LHCN-M2 (cell line): ENCODE results near the gene KRT79. TPM values are rescaled to one million over a fixed set of nuclear protein-coding genes. Genes with fewer than 3 reads are reported as not detected.
"Not testable (repeated sequence)": the region's sequence is repeated elsewhere in the genome, so short reads cannot be mapped to it uniquely, and the experiment has no call there.

ENCODE experiments used
- DNase-seq: peaks from one replicate; pipeline ENCODE4 v3.0.0-alpha.2; 2012; ENCODE audit warnings: low read depth
- polyA plus RNA-seq: library from polyadenylated mRNA; unstranded; fragments of >200 nt; gene quantifications from one replicate; pipeline ENCODE4 v1.2.1, GENCODE V29; 2012; ENCODE audit warnings: missing spikeins
- total RNA-seq: library from RNA; depleted of rRNA; stranded (reverse); fragments of >200 nt; gene quantifications from 2 replicates; pipeline ENCODE4 v1.2.3, GENCODE V29; 2014; rRNA removed

The KRT79 gene
- total RNA-seq, result not detected in 2 replicates
- not detected for polyA plus RNA-seq

GRCh38 chr12:52833922-52834726 is at the start of gene KRT79:
Gene KRT79, minus strand, starts transcription at chr12:52834311. Its CDS starts 51 bp downstream, at chr12:52834260.
- DNase-seq, result no peak

DNA sequence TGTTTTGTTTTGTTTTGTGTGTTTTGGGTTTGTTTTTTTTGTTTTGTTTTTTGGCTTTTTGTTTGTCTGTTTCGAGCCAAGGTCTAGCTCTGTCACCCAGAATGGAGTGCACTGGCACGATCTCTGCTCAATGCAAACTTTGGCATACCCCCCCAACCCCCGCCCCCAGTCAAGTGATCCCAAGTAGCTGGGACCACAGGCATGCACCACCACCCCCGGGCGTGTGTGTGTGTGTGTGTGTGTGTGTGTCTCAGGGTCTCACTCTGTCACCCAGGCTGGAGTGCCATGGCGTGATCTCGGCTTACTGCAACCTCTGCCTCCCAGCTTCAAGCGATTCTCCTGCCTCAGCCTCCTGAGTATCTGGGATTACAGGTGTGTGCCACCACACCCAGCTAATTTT is 46.4 kb upstream of the KRT79 start:
- DNase-seq, result not testable (repeated sequence)

DNA sequence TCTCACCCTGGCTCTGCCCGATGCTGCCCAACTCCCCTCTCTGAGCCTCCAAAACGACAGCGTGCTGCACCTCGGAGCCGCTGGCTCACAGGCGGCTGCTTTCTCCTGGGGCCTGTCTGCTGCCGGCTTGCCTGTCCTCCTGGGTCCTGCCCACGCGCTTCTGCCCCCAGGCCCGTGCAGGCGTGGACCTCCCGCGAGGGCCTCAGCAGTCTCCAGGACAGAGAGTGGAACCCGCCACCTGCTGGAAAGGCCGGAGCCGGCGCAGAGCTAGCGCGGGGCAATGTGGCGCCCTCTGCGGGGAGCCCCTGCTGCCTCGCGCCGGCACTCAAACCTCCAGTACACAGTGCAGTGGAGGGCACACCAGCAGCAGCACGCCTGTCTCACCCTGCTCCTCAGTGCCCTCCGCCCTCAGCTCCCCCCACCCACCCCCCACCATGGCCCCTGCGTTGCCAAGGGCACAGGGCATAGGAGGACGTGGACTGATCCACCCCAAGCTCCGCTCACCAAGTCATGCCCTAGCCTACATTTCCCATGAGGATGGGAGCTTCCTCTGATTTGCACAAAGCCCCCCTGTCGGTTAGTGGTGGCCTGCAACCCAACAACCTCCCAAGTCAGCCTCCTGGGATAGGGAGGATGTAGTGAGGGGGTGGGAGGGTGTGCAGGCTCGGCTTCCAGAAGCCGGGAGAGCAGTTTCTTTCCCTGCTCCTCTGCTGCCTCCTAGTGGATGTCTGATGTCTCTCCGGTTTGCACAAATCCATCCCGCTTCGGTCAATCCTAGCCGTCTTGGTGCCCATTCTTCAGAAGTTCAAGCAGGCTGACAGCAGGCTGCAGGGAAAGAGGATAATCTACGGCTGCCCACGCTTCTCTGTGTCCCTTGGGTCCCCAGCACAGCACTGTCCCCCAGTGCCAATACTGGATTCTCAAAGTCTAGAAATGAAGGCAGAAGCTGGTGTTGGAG is 45.6 kb upstream of the KRT79 start:
- DNase-seq, result peak; percentile 72

- no peak for DNase-seq
These were observed 44.6 kb upstream of the KRT79 start for GRCh38 chr12:52878507-52879393.

- DNase-seq, result no peak
These were observed 43.1 kb upstream of the KRT79 start for GRCh38 chr12:52877242-52877641.

DNA sequence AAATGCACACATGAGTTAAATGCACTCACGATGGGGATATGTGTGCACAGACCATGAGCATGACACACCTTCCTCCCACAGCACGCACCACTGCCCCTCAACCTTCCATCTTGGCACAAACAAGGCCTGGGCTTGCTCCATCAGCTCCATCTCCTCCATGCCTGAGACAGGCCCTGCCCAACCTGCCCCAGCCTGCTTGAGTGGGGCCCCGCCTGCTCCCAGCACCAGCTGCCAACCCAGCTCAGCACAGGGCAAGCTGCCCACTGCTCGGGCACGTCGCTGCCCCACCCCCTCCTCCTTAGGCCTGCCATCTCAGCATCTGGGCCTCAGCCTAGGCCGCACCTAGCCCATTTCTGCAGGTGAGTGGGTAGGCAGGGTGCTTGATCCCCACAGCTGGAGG is 42.3 kb upstream of the KRT79 start:
- DNase-seq, result no peak

DNA sequence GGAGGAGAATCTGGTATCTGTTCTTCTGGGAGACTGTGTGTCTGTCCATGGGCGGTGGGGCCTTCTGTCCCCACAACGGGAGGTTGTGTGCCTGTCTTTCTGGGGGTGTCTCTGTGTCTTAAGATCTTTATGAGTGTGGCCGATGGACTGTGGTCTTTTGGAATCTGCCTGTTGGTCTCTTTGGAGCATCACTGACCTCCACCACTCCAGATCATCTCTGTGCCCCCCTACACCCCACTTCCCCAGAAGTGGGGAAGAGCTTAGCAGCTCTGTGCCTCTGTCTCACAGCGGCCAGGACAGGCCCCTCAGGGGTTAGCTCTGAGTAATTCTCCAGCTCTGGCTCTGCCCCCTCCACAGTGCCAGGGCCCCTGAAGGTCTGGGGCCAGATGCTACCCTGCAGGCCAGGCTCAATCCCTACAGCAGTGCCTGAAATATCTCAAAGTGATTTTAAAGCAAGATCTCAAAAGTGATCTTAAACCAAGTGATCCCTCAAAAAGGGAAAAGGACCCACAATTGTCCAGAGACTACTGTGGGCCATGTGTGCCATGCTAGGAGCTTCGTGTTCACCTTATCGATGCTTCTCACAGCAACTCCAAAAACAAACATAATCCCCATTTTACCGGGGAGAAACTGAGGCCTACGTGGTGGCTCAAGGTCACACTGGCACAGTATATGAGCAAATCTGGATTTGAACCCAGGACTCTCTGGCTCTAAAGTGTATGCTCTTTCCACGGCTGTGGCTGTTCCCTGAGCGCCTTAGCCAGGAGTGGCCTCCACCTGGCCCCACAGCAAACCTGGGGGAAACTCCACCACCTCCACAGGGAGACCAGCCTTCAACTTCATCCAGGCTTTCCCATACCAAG is 40.7 kb upstream of the KRT79 start:
- no peak for DNase-seq

DNA sequence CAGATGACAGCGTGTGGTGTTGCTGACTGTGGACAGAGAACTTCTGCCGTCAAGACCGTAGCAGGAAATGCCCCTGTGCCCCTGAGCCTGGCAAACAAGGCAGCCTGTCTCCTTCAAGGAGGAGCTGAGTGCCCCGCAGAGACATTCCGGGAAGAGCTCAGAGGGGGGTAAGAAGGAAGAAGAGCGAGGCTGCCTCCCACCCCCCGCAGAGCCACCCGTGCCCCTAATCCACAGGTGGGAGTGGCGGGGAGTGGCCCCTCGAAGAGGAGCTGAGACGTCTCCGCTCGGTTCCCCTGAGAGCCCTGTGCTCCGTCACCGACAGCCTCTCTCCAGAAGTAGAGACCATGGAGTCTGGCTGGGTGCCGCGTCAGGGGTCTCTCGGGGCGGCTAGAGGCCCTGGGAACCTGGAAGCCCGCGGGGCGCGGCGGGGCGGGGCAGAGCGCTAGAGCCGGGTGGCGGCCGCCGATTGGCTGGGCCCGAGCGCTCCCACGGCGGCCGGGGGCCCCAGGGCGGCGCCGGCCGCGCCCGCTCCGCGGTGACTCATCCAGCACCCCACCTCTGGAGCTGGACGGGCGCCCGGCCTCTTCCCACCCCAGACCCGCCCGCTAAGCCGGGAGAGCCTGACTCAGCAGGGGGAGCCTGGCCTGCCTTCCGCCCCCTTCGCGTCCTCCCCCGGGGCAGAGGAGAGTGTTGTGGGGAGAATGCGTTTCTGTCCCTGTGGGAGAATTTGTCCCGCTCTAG is 39.9 kb upstream of the KRT79 start:
- DNase-seq, result peak; percentile 84

- DNase-seq, result no peak
These were observed 39.4 kb upstream of the KRT79 start for GRCh38 chr12:52873513-52873831.

- DNase-seq, result no peak
These were observed 38.7 kb upstream of the KRT79 start for GRCh38 chr12:52872644-52873389.

- DNase-seq, result peak; percentile 49
These were observed 37.4 kb upstream of the KRT79 start for GRCh38 chr12:52871291-52872039.

- DNase-seq, result no peak
These were observed 36.5 kb upstream of the KRT79 start for GRCh38 chr12:52870361-52871290.

GRCh38 chr12:52867642-52868041 is 33.5 kb upstream of the KRT79 start:
- no peak for DNase-seq

DNA sequence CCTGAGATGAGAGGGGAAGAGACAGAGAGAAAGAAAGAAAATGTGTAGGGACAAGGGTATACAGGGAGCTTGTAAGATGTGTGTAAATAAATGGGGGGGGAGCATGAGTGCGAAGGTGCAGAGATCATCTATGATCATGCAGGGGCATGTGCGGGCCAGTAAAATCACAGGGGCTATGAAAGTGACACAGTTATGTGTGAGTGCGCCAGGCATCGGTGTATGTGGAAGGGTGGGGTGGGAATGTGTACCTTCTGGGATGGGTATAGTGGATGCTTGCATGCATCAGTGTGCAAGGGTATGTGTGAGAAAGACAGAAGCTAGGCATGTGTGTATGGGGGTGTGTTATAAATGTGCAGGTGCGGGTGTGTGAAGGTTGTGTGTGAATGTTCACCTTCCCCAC is 33.0 kb upstream of the KRT79 start:
- DNase-seq, result no peak

DNA sequence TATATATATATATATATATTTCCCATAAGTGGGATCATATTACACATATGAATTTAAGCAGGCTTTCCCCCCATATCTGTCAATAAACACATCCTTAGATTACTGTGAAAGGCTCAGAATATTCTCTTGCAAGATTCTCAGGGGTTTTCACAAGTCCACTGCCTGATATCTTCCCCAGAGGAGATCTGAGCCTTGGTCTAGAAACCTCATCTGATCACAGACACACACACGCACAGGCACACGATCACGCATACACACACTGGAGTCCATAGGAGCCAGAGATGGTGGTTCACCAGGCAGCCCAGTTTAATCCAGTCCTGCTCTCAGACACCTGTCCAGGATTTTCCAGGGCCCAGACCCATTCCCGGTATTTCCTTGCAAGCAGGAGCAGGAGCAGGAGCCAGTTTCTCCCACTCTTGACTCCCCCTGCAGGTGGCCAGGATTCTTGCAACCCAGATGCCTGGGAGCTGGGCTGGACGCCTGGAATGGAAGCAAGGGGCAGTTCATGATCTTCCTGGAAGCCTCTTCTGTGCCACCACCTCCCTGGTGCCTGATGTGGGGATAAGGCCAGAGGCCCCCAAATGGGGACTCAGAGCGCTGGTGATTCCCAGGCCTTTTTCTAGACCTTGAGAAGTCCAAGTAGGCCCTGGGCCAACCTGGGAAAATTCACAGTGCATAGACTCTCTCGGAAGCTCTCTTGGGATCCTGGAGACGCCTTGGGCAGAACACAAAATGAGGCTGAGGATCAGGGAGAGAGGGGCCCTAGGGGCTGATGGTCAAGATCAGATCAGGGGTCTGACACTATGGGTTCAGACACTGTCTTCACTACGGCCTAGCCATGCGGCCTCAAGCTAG is 31.2 kb upstream of the KRT79 start:
- peak; percentile 57 for DNase-seq

DNA sequence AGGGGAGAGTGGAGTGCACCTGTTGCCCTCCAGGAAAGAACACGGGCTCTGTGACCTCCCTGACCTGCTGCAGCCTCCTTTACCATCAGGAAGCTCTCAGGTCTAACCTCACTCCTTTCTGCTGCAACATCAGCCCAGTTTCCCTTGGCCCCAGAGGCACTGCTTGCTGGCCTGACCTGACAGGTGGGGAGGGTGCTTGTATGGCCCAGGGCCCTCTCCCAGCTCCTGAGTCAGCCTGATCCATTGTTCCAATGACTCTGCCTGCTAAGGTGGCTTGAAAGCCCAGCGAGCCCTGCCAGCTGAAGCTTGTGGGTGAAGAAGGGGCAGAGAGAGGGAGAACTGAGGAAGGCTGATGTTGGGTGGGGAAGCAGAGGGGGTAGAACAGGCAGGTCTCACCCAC is 27.9 kb upstream of the KRT79 start:
- DNase-seq, result no peak
